SK-N-SH (cell line): ENCODE measurements around the gene CCND2. TPM values are rescaled to one million over a fixed set of nuclear protein-coding genes. Genes with fewer than 3 reads are reported as not detected.

Experiments
- CTCF ChIA-PET: fragments of 300-600, 350-600 bp; formaldehyde crosslinking; extraction: SDS; loops from one replicate; lab custom pipeline; 2021; lab: Yijun Ruan, JAX
- POLR2A ChIA-PET: fragments of 350-600 bp; sonication (Branson Sonifier 250); formaldehyde crosslinking; extraction: SDS; loops from one replicate; lab custom pipeline; 2020; ENCODE audit warnings: antibody characterized with exemption, inconsistent platforms; lab: Yijun Ruan, JAX
- DNase-seq: peaks from one replicate; pipeline ENCODE4 v3.0.0; 2012
- H2AFZ ChIP-seq: fragments of 200-600 bp; sonication (generic); 2 replicates; pipeline ENCODE4 v1.8.1; 2016; ENCODE audit warnings: antibody characterized with exemption, mild to moderate bottlenecking, low read depth
- H3F3A ChIP-seq: fragments of 200-600 bp; sonication (generic); replicated peaks from 2 replicates; pipeline ENCODE3; 2016; ENCODE audit warnings: antibody characterized with exemption, mild to moderate bottlenecking; ENCODE audit not compliant: insufficient read depth
- H3K27ac ChIP-seq, 2 experiments: fragments of 200-500 bp in 1 of 2; fragments of 200-600 bp in 1 of 2; sonication (Bioruptor generic) in 1 of 2; sonication (generic), shearing (Covaris generic) in 1 of 2; 2 replicates each; pipeline versions ENCODE4 v1.5.1 to v1.6.1; 2014 to 2016; ENCODE audit warnings: low read depth in 2 of 2, inconsistent platforms in 1 of 2, low read length in 1 of 2, mild to moderate bottlenecking in 1 of 2, mixed read lengths in 1 of 2
- H3K27me3 ChIP-seq: fragments of 200-600 bp; sonication (generic), shearing (Covaris generic); 2 replicates; pipeline ENCODE4 v1.6.1; 2016; ENCODE audit warnings: mixed run types; ENCODE audit not compliant: insufficient read depth
- H3K36me3 ChIP-seq, 2 experiments: fragments of 200-500 bp in 1 of 2; fragments of 200-600 bp in 1 of 2; sonication (Bioruptor generic) in 1 of 2; sonication (generic) in 1 of 2; replicated peaks in 1 of 2; 2 replicates each; pipeline versions ENCODE3 to v1.5.1; 2014 to 2016; ENCODE audit warnings: low read length in 1 of 2, mild to moderate bottlenecking in 1 of 2; ENCODE audit not compliant: insufficient read depth in 2 of 2, control insufficient read depth in 1 of 2
- H3K4me1 ChIP-seq, 2 experiments: fragments of 200-500 bp in 1 of 2; fragments of 200-600 bp in 1 of 2; sonication (Bioruptor generic) in 1 of 2; sonication (generic), shearing (Covaris generic) in 1 of 2; 2 replicates each; pipeline versions ENCODE4 v1.5.1 to v1.6.1; 2014 to 2016; ENCODE audit warnings: low read depth in 1 of 2, low read length in 1 of 2, mixed run types in 1 of 2; ENCODE audit not compliant: insufficient read depth in 2 of 2, control insufficient read depth in 1 of 2
- H3K4me2 ChIP-seq: fragments of 200-600 bp; sonication (generic), shearing (Covaris generic); 2 replicates; pipeline ENCODE4 v1.6.1; 2017; ENCODE audit warnings: mixed run types
- H3K4me3 ChIP-seq, 2 experiments: fragments of 200-500 bp in 1 of 2; fragments of 200-600 bp in 1 of 2; sonication (Bioruptor generic) in 1 of 2; sonication (generic), shearing (Covaris generic) in 1 of 2; 2 replicates each; pipeline versions ENCODE4 v1.5.1 to v1.8.1; 2014 to 2016; ENCODE audit warnings: low read depth in 2 of 2, inconsistent platforms in 1 of 2, low read length in 1 of 2, mild to moderate bottlenecking in 1 of 2, mixed read lengths in 1 of 2, moderate library complexity in 1 of 2
- H3K79me2 ChIP-seq: fragments of 200-600 bp; sonication (generic); 2 replicates; pipeline ENCODE4 v1.8.1; 2017; ENCODE audit warnings: mild to moderate bottlenecking; ENCODE audit not compliant: insufficient read depth
- H3K9ac ChIP-seq: fragments of 200-600 bp; sonication (generic); 2 replicates; pipeline ENCODE4 v1.6.1; 2017; ENCODE audit warnings: mixed run types
- H3K9me2 ChIP-seq: fragments of 200-600 bp; sonication (generic); 2 replicates; pipeline ENCODE4 v1.6.1; 2017; ENCODE audit warnings: mixed run types
- H3K9me3 ChIP-seq: fragments of 200-600 bp; sonication (generic); 2 replicates; pipeline ENCODE4 v1.6.1; 2017; ENCODE audit warnings: mixed run types, mild to moderate bottlenecking, moderate library complexity
- H4K20me1 ChIP-seq: fragments of 200-600 bp; sonication (generic); 2 replicates; pipeline ENCODE4 v1.6.1; 2017; ENCODE audit warnings: mild to moderate bottlenecking, mixed run types; ENCODE audit not compliant: insufficient read depth
- ELF1 ChIP-seq: IDR thresholded peaks from 2 replicates; pipeline ENCODE4 v1.4.0; 2012
- EZH2phosphoT487 ChIP-seq: fragments of 200-600 bp; sonication (generic); IDR thresholded peaks from 2 replicates; pipeline ENCODE4 v1.6.1; 2017; ENCODE audit warnings: low read depth, mixed run types, mild to moderate bottlenecking, antibody characterized with exemption, moderate library complexity, borderline replicate concordance
- FOXJ3 ChIP-seq: sonication (generic); formaldehyde crosslinking; IDR thresholded peaks from 2 replicates; pipeline ENCODE4 v1.5.1; 2020; ENCODE audit warnings: mild to moderate bottlenecking, missing genetic modification reagents
- FOXM1 ChIP-seq: IDR thresholded peaks from 2 replicates; pipeline ENCODE4 v1.4.0; 2012; ENCODE audit warnings: low read depth, mild to moderate bottlenecking
- GATA2 ChIP-seq: sonication (generic); formaldehyde crosslinking; IDR thresholded peaks from 2 replicates; pipeline ENCODE4 v1.5.0; 2020; ENCODE audit warnings: mild to moderate bottlenecking, missing genetic modification reagents
- IRF3 ChIP-seq: fragments of 150-350 bp; IDR thresholded peaks from 2 replicates; pipeline ENCODE4 v1.6.1; 2016; ENCODE audit warnings: mild to moderate bottlenecking, low read depth, low read length
- JUND ChIP-seq: IDR thresholded peaks from 2 replicates; pipeline ENCODE4 v1.4.0; 2012
- MEF2A ChIP-seq: IDR thresholded peaks from 2 replicates; pipeline ENCODE4 v1.4.0; 2012; ENCODE audit warnings: low read depth, borderline replicate concordance
- MXI1 ChIP-seq: IDR thresholded peaks from 2 replicates; pipeline ENCODE4 v1.6.1; 2012; ENCODE audit warnings: mild to moderate bottlenecking, low read depth, low read length, improper control_type of control experiment
- POLR2AphosphoS5 ChIP-seq: IDR thresholded peaks from 2 replicates; pipeline ENCODE4 v1.6.1; 2012; ENCODE audit warnings: low read depth, low read length
- RAD21 ChIP-seq: IDR thresholded peaks from 2 replicates; pipeline ENCODE4 v1.6.1; 2012; ENCODE audit warnings: mild to moderate bottlenecking, low read length
- RCOR1 ChIP-seq: fragments of 150-350 bp; IDR thresholded peaks from 2 replicates; pipeline ENCODE4 v1.6.1; 2017; ENCODE audit warnings: antibody characterized with exemption, low read length
- RFX5 ChIP-seq: IDR thresholded peaks from 2 replicates; pipeline ENCODE4 v1.6.1; 2012; ENCODE audit warnings: mild to moderate bottlenecking, improper control_type of control experiment, low read length
- RXRA ChIP-seq: IDR thresholded peaks from 2 replicates; pipeline ENCODE4 v1.4.0; 2012; ENCODE audit warnings: low read depth, mild to moderate bottlenecking, borderline replicate concordance
- TAF1 ChIP-seq: IDR thresholded peaks from 2 replicates; pipeline ENCODE4 v1.6.1; 2012; ENCODE audit warnings: low read depth, mild to moderate bottlenecking, low read length, moderate library complexity, borderline replicate concordance
- TCF12 ChIP-seq: IDR thresholded peaks from 2 replicates; pipeline ENCODE4 v1.4.0; 2012
- USF2 ChIP-seq: fragments of 150-350 bp; IDR thresholded peaks from 2 replicates; pipeline ENCODE4 v1.6.1; 2017; ENCODE audit warnings: antibody characterized with exemption, low read length, low read depth, borderline replicate concordance
- WGBS: methylation state at CpG from one replicate; pipeline ENCODE4 v1.1.6; 2017; ENCODE audit warnings: low lambda C conversion rate; 5-methylcytosine and 5-hydroxymethylcytosine counted together
- polyA plus RNA-seq, 3 experiments: library from polyadenylated mRNA; depleted of rRNA; stranded (reverse); fragments of >200 nt; gene quantifications; 2 replicates each; pipeline ENCODE4 v1.2.3, GENCODE V29; 2012

The CCND2 gene
- polyA plus RNA-seq, 1 of the 3 experiments (the other 2 are of a cell fraction), result not detected

GRCh38 chr12:4286771-4287317 is 13.3 kb downstream of the CCND2 start:
- Histone ChIP-seq H3K4me3 (no peak overlapping the region), H3F3A (no peaks in the 10 kb centered on the region), H3K9me3 (no peaks in the 10 kb centered on the region), H3K4me1 (no peaks in the 10 kb centered on the region), H3K27me3 (peaks cover 97% of the 10 kb centered on the region), H3K9me2 (no peaks in the 10 kb centered on the region), H3K9ac (no peak overlapping the region), H3K4me2 (no peak overlapping the region), H2AFZ (no peak overlapping the region), H3K27ac (no peak overlapping the region), H3K79me2 (no peaks in the 10 kb centered on the region), H4K20me1 (no peaks in the 10 kb centered on the region), H3K36me3 (no peaks in the 10 kb centered on the region)
- ChIA-PET CTCF (interaction anchor here (0.7 to 15.2 kb wide), 3 partner anchors 9 to 402 kb away, joined by 3 to 162 read pairs (median 13); no protein-coding TSS in a partner anchor), POLR2A (no interaction called here)
- TF ChIP-seq RXRA (no peak), ELF1 (no peak), EZH2phosphoT487 (no peak), MEF2A (no peak), POLR2AphosphoS5 (no peak), FOXM1 (no peak), GATA2 (CRISPR knock-in tag) (no peak), TCF12 (no peak), RFX5 (no peak), RCOR1 (no peak), TAF1 (no peak), FOXJ3 (CRISPR knock-in tag) (no peak), JUND (no peak), MXI1 (no peak), RAD21 (no peak), IRF3 (no peak), USF2 (no peak)
- no peak for DNase-seq
- 9% methylated on average over 14 of the region's 14 CpGs for WGBS
